Astrocyte (in vitro differentiated cells and primary cell): ENCODE results near the gene DCBLD2.

Experiments used
- EZH2 ChIP-seq: IDR thresholded peaks from 2 replicates; pipeline ENCODE4 v1.6.1; 2012; ENCODE audit warnings: mild to moderate bottlenecking, low read length, inconsistent platforms; ENCODE audit not compliant: insufficient read depth
- TF ChIP-seq, protein P1 (sequence below): IDR thresholded peaks from 2 replicates; pipeline ENCODE4 v1.5.1; 2011; ENCODE audit warnings: low read depth, mild to moderate bottlenecking, inconsistent platforms, low read length, moderate library complexity; ENCODE audit not compliant: insufficient read depth

DNA sequence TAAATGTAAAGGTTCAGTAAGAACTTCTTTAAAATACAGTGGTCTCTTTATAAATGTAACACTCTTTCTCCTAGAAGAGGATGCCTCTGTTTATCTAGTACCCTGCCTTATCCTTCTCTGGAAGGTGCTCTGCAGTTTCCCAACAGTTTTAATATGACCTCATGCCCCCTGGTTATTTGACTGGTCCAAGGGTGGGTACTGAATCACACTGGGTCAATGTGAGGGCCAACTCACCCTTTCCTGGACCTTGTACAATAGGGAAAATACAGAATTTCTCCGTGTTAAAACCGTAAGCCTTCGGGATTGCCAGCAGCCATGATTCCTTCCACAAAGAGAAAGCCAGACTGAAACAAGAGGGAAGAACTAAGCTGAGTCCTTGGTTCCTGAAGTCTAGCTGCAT, 9.2 kb downstream of the DCBLD2 start:
- TF ChIP-seq, protein P1, sequence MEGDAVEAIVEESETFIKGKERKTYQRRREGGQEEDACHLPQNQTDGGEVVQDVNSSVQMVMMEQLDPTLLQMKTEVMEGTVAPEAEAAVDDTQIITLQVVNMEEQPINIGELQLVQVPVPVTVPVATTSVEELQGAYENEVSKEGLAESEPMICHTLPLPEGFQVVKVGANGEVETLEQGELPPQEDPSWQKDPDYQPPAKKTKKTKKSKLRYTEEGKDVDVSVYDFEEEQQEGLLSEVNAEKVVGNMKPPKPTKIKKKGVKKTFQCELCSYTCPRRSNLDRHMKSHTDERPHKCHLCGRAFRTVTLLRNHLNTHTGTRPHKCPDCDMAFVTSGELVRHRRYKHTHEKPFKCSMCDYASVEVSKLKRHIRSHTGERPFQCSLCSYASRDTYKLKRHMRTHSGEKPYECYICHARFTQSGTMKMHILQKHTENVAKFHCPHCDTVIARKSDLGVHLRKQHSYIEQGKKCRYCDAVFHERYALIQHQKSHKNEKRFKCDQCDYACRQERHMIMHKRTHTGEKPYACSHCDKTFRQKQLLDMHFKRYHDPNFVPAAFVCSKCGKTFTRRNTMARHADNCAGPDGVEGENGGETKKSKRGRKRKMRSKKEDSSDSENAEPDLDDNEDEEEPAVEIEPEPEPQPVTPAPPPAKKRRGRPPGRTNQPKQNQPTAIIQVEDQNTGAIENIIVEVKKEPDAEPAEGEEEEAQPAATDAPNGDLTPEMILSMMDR, result no peak
- no peak for TF ChIP-seq EZH2
